ENCODE measurements around the gene GLB1L3. TPM values are rescaled to one million over a fixed set of nuclear protein-coding genes. Genes with fewer than 3 reads are reported as not detected.

The GLB1L3 gene
- total and polyA plus RNA-seq, 2 donors: 0.71 to 1.8 TPM

DNA sequence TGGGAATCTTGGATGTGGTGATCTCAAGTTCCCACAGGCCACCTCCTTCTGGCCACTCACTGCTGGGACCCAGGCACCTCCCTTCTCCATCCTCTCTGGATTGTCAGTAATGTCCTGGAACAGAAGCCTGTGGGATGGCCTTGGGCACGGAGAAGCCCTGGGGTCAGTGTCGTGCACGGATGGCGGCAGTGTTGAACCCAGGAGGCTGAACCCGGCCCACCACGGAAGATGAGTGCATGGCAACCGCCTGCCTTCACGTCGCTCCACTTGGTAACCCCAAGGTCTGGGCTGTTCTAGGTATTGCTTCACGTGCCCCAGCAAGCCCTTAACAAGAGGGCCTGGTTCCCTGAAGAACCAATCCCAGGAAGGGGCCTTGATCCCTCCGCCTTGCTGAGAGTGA, 30.1 kb upstream of the GLB1L3 start:
- no peaks in the 10 kb centered on the region for H3K9me3 ChIP-seq (ENCODE audit: control insufficient read depth in 2 of 2, insufficient read depth in 1 of 2, low read length in 1 of 2)
- H3K4me3 ChIP-seq (ENCODE audit: low read length in 2 of 2): no peak overlapping the region
- no peak overlapping the region for H3K27ac ChIP-seq (ENCODE audit: low read depth in 1 of 2, low read length in 1 of 2)
- peaks cover 96 to 97% of the 10 kb centered on the region in 2 donors for H3K36me3 ChIP-seq (ENCODE audit: control insufficient read depth in 2 of 2, insufficient read depth in 2 of 2, low read length in 1 of 2)
- no peak for DNase-seq (ENCODE audit: low read depth in 6 of 9, low spot score in 9 of 9)
- WGBS: 91% methylated on average over 11 of the region's 11 CpGs
- H3K27me3 ChIP-seq (ENCODE audit: control insufficient read depth in 2 of 2, insufficient read depth in 1 of 2, low read length in 1 of 2): no peaks in the 10 kb centered on the region
- H3K4me1 ChIP-seq (ENCODE audit: control insufficient read depth in 2 of 2, insufficient read depth in 2 of 2, low read length in 2 of 2): no peaks in the 10 kb centered on the region

- Histone ChIP-seq H3K4me1 (ENCODE audit: control insufficient read depth in 2 of 2, insufficient read depth in 2 of 2, low read length in 2 of 2) (peaks cover 0 to 2% of the 10 kb centered on the region in 2 donors), H3K4me3 (ENCODE audit: low read length in 2 of 2) (no peak overlapping the region), H3K27me3 (ENCODE audit: control insufficient read depth in 2 of 2, insufficient read depth in 1 of 2, low read length in 1 of 2) (no peaks in the 10 kb centered on the region), H3K9me3 (ENCODE audit: control insufficient read depth in 2 of 2, insufficient read depth in 1 of 2, low read length in 1 of 2) (no peaks in the 10 kb centered on the region), H3K36me3 (ENCODE audit: control insufficient read depth in 2 of 2, insufficient read depth in 2 of 2, low read length in 1 of 2) (peaks cover 91 to 95% of the 10 kb centered on the region in 2 donors), H3K27ac (ENCODE audit: low read depth in 1 of 2, low read length in 1 of 2) (no peak overlapping the region)
- DNase-seq (ENCODE audit: low read depth in 6 of 9, low spot score in 9 of 9): no peak
- 96% methylated on average over 4 of the region's 4 CpGs for WGBS
Observed at GRCh38 chr11:134246678-134247077, 29.5 kb upstream of the GLB1L3 start.

- Histone ChIP-seq H3K4me1 (ENCODE audit: control insufficient read depth in 2 of 2, insufficient read depth in 2 of 2, low read length in 2 of 2) (peaks cover 8 to 9% of the 10 kb centered on the region in 2 donors), H3K9me3 (ENCODE audit: control insufficient read depth in 2 of 2, insufficient read depth in 1 of 2, low read length in 1 of 2) (no peaks in the 10 kb centered on the region), H3K27ac (ENCODE audit: low read depth in 1 of 2, low read length in 1 of 2) (no peak overlapping the region), H3K4me3 (ENCODE audit: low read length in 2 of 2) (no peak overlapping the region), H3K36me3 (ENCODE audit: control insufficient read depth in 2 of 2, insufficient read depth in 2 of 2, low read length in 1 of 2) (peaks cover 70 to 73% of the 10 kb centered on the region in 2 donors), H3K27me3 (ENCODE audit: control insufficient read depth in 2 of 2, insufficient read depth in 1 of 2, low read length in 1 of 2) (no peaks in the 10 kb centered on the region)
- WGBS: 96% methylated on average over 7 of the region's 7 CpGs
- DNase-seq (ENCODE audit: low read depth in 6 of 9, low spot score in 9 of 9): no peak
Observed at GRCh38 chr11:134248910-134249480, 27.2 kb upstream of the GLB1L3 start.

DNA sequence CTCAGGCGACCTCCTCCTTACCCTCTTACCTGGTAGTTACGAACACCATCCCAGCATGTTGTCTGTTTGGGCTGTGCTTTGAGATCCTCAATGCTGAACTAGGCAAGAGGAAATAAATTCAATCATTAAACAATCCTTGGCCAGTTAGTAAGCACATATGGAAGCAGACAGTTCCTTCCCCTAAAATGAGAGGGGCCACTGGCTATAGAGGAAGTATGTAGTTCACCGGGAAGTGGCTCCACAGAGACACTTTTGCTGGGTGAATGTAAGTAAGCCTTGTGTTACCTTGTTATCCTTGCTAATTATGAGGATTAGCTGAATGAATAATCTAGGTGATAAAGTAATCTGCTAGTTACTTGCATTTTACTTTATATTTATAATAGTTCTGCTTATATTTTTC, 25.9 kb upstream of the GLB1L3 start:
- no peaks in the 10 kb centered on the region for H3K27me3 ChIP-seq (ENCODE audit: control insufficient read depth in 2 of 2, insufficient read depth in 1 of 2, low read length in 1 of 2)
- no peak overlapping the region for H3K4me3 ChIP-seq (ENCODE audit: low read length in 2 of 2)
- WGBS: 98% methylated on average over 3 of the region's 3 CpGs
- peaks cover 57 to 61% of the 10 kb centered on the region in 2 donors for H3K36me3 ChIP-seq (ENCODE audit: control insufficient read depth in 2 of 2, insufficient read depth in 2 of 2, low read length in 1 of 2)
- DNase-seq (ENCODE audit: low read depth in 6 of 9, low spot score in 9 of 9): no peak
- peaks cover 9 to 10% of the 10 kb centered on the region in 2 donors for H3K4me1 ChIP-seq (ENCODE audit: control insufficient read depth in 2 of 2, insufficient read depth in 2 of 2, low read length in 2 of 2)
- H3K9me3 ChIP-seq (ENCODE audit: control insufficient read depth in 2 of 2, insufficient read depth in 1 of 2, low read length in 1 of 2): no peaks in the 10 kb centered on the region
- H3K27ac ChIP-seq (ENCODE audit: low read depth in 1 of 2, low read length in 1 of 2): no peak overlapping the region

DNA sequence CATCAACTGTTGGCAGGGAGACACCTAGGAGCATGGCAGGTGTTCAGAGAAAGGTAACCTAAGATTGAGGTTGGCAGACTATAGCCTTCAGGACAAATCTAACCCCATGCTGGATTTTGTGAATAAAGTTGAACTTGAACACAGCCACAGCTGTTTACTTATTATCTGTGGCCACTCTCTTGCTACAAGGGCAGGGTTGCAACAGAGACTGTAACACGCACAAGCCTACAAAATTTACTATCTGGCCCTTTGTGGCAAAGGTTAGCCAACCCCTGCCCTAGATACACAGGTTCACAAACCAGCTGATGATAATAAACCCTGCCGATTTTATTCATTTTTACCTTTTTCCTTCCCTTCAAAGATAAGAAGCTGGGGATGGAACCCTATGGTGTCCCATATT, 25.5 kb upstream of the GLB1L3 start:
- WGBS: 96% methylated on average over 2 of the region's 2 CpGs
- Histone ChIP-seq H3K27ac (ENCODE audit: low read depth in 1 of 2, low read length in 1 of 2) (no peak overlapping the region), H3K9me3 (ENCODE audit: control insufficient read depth in 2 of 2, insufficient read depth in 1 of 2, low read length in 1 of 2) (no peaks in the 10 kb centered on the region), H3K4me3 (ENCODE audit: low read length in 2 of 2) (no peak overlapping the region), H3K36me3 (ENCODE audit: control insufficient read depth in 2 of 2, insufficient read depth in 2 of 2, low read length in 1 of 2) (peaks cover 53 to 57% of the 10 kb centered on the region in 2 donors), H3K4me1 (ENCODE audit: control insufficient read depth in 2 of 2, insufficient read depth in 2 of 2, low read length in 2 of 2) (peaks cover 9 to 10% of the 10 kb centered on the region in 2 donors), H3K27me3 (ENCODE audit: control insufficient read depth in 2 of 2, insufficient read depth in 1 of 2, low read length in 1 of 2) (no peaks in the 10 kb centered on the region)
- no peak for DNase-seq (ENCODE audit: low read depth in 6 of 9, low spot score in 9 of 9)

GRCh38 chr11:134252346-134253187, 23.6 kb upstream of the GLB1L3 start:
- Histone ChIP-seq H3K36me3 (ENCODE audit: control insufficient read depth in 2 of 2, insufficient read depth in 2 of 2, low read length in 1 of 2) (peaks cover 39 to 44% of the 10 kb centered on the region in 2 donors), H3K9me3 (ENCODE audit: control insufficient read depth in 2 of 2, insufficient read depth in 1 of 2, low read length in 1 of 2) (no peaks in the 10 kb centered on the region), H3K27me3 (ENCODE audit: control insufficient read depth in 2 of 2, insufficient read depth in 1 of 2, low read length in 1 of 2) (no peaks in the 10 kb centered on the region), H3K27ac (ENCODE audit: low read depth in 1 of 2, low read length in 1 of 2) (peak overlapping the region; percentile 91 to 93), H3K4me3 (ENCODE audit: low read length in 2 of 2) (peak overlapping the region; percentile 63 to 95), H3K4me1 (ENCODE audit: control insufficient read depth in 2 of 2, insufficient read depth in 2 of 2, low read length in 2 of 2) (peaks cover 9 to 10% of the 10 kb centered on the region in 2 donors)
- 7% methylated on average over 27 of the region's 27 CpGs for WGBS
- peak in 2 of 9 donors; percentile 12 to 48 for DNase-seq (ENCODE audit: low read depth in 6 of 9, low spot score in 9 of 9)

DNA sequence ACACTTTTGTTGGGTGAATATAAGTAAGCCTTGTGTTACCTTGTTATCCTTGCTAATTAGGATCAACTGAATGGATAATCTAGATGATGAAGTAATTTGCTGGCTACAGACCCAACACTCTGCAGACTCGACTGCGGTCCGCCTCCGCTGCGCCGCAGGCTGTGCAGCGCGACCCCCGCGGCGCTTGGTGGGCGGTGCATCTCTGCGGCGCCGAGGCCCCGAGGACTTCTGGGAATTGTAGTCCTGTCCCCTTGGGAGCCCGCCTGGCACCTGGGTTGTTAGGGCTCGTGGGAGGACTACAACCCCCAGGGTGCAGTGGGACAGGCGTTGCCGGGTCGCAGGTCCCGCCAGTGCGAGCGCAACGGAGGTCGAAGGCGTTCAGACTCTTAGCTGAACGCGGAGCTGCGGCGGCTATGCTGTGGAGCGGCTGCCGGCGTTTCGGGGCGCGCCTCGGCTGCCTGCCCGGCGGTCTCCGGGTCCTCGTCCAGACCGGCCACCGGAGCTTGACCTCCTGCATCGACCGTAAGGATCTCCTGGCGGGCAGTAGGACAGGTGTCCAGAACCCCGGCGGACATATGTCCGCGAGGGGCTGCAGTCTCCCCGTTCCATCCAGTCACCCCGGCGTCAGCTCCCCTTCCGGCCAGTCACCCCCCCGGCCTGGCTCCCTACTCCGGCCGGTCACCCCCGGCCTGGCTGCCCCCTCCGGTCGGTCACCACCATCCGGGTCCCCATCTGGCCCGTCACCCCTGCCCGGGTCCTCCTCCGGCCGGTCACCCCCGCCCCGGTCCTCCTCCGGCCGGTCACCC, 22.8 kb upstream of the GLB1L3 start, which contains the start of the genes ACAD8 and THYN1:
ACAD8 (plus strand) TSS at position 381 of the 806 bp plus-strand sequence; CDS start at position 414, 33 bp downstream.
THYN1 (minus strand) TSS at position 165 of the 806 bp plus-strand sequence. CDS start 470 bp downstream, outside the sequence.
- Histone ChIP-seq H3K27me3 (ENCODE audit: control insufficient read depth in 2 of 2, insufficient read depth in 1 of 2, low read length in 1 of 2) (no peaks in the 10 kb centered on the region), H3K9me3 (ENCODE audit: control insufficient read depth in 2 of 2, insufficient read depth in 1 of 2, low read length in 1 of 2) (no peaks in the 10 kb centered on the region), H3K27ac (ENCODE audit: low read depth in 1 of 2, low read length in 1 of 2) (peak within 1 kb of the TSS; percentile 91 to 93), H3K36me3 (ENCODE audit: control insufficient read depth in 2 of 2, insufficient read depth in 2 of 2, low read length in 1 of 2) (peaks cover 34 to 39% of the 10 kb centered on the region in 2 donors), H3K4me3 (ENCODE audit: low read length in 2 of 2) (peak within 1 kb of the TSS; percentile 63 to 95), H3K4me1 (ENCODE audit: control insufficient read depth in 2 of 2, insufficient read depth in 2 of 2, low read length in 2 of 2) (peaks cover 9 to 10% of the 10 kb centered on the region in 2 donors)
- under 1% methylated on average over 69 of the region's 70 CpGs for WGBS
- peak; percentile 95 to 99 (median 97) for DNase-seq (ENCODE audit: low read depth in 6 of 9, low spot score in 9 of 9)

GRCh38 chr11:134254433-134255183, 21.6 kb upstream of the GLB1L3 start:
- 90% methylated on average over 3 of the region's 3 CpGs for WGBS
- DNase-seq (ENCODE audit: low read depth in 6 of 9, low spot score in 9 of 9): no peak
- peaks cover 9 to 12% of the 10 kb centered on the region in 2 donors for H3K4me1 ChIP-seq (ENCODE audit: control insufficient read depth in 2 of 2, insufficient read depth in 2 of 2, low read length in 2 of 2)
- H3K4me3 ChIP-seq (ENCODE audit: low read length in 2 of 2): peak overlapping the region; percentile 63 to 95
- H3K36me3 ChIP-seq (ENCODE audit: control insufficient read depth in 2 of 2, insufficient read depth in 2 of 2, low read length in 1 of 2): peaks cover 34 to 39% of the 10 kb centered on the region in 2 donors
- no peak overlapping the region for H3K27ac ChIP-seq (ENCODE audit: low read depth in 1 of 2, low read length in 1 of 2)
- no peaks in the 10 kb centered on the region for H3K27me3 ChIP-seq (ENCODE audit: control insufficient read depth in 2 of 2, insufficient read depth in 1 of 2, low read length in 1 of 2)
- no peaks in the 10 kb centered on the region for H3K9me3 ChIP-seq (ENCODE audit: control insufficient read depth in 2 of 2, insufficient read depth in 1 of 2, low read length in 1 of 2)
